Umbilical cord (tissue), 2 donors: ENCODE results near the gene WNT9B. TPM values are rescaled to one million over a fixed set of nuclear protein-coding genes. Genes with fewer than 3 reads are reported as not detected.

Source experiments
- DNase-seq: peaks from one replicate; pipeline ENCODE4 v3.0.0-alpha.2; 2015; ENCODE audit warnings: low spot score
- total RNA-seq: library from RNA; depleted of rRNA; stranded (reverse); fragments of >200 nt; gene quantifications from one replicate; pipeline ENCODE4 v1.2.3, GENCODE V29; 2014; ENCODE audit warnings: low replicate concordance; ENCODE audit not compliant: insufficient read depth

Gene WNT9B
- total RNA-seq, 1 donor from 2014 or later = not detected

- DNase-seq = peak; percentile 56
Measured at GRCh38 chr17:46853896-46854444, 2.6 kb downstream of the WNT9B start.

- no peak for DNase-seq
Measured at GRCh38 chr17:46854515-46854914, 3.1 kb downstream of the WNT9B start.

GRCh38 chr17:46854948-46855347, 3.6 kb downstream of the WNT9B start:
- DNase-seq = no peak

- DNase-seq = no peak
Measured at GRCh38 chr17:46857600-46857999, 6.2 kb downstream of the WNT9B start.

- DNase-seq = no peak
Measured at GRCh38 chr17:46859996-46860395, 8.6 kb downstream of the WNT9B start.

- DNase-seq = no peak
Measured at GRCh38 chr17:46862949-46863348, 11.6 kb downstream of the WNT9B start.

- DNase-seq = no peak
Measured at GRCh38 chr17:46863383-46864121, 12.2 kb downstream of the WNT9B start.

GRCh38 chr17:46865100-46865499, 13.7 kb downstream of the WNT9B start:
- no peak for DNase-seq

- DNase-seq = no peak
Measured at GRCh38 chr17:46866325-46866724, 14.9 kb downstream of the WNT9B start.

- DNase-seq = no peak
Measured at GRCh38 chr17:46866747-46867146, 15.4 kb downstream of the WNT9B start.

GRCh38 chr17:46868689-46869187, 17.4 kb downstream of the WNT9B start:
- DNase-seq = no peak

- no peak for DNase-seq
Measured at GRCh38 chr17:46869296-46869695, 17.9 kb downstream of the WNT9B start.

GRCh38 chr17:46869975-46870803, 18.8 kb downstream of the WNT9B start:
- no peak for DNase-seq

GRCh38 chr17:46872421-46872820, 21.0 kb downstream of the WNT9B start:
- no peak for DNase-seq

- DNase-seq = no peak
Measured at GRCh38 chr17:46873941-46874645, 22.7 kb downstream of the WNT9B start.

- DNase-seq = no peak
Measured at GRCh38 chr17:46874906-46875305, 23.5 kb downstream of the WNT9B start.

GRCh38 chr17:46875849-46876352, 24.5 kb downstream of the WNT9B start:
- DNase-seq = no peak

- no peak for DNase-seq
Measured at GRCh38 chr17:46876353-46876887, 25.0 kb downstream of the WNT9B start.

GRCh38 chr17:46876926-46877325, 25.5 kb downstream of the WNT9B start:
- DNase-seq = no peak

- DNase-seq = no peak
Measured at GRCh38 chr17:46877466-46877865, 26.1 kb downstream of the WNT9B start.

- peak; percentile 42 for DNase-seq
Measured at GRCh38 chr17:46878055-46878454, 26.7 kb downstream of the WNT9B start.
